GM19035 (cell line): ENCODE measurements around the gene LRIT1.

Experiments used
- ATAC-seq: cut with Tn5 transposase; IDR thresholded peaks from one replicate; pipeline ENCODE4 v1.9.1; 2021; ENCODE audit not compliant: unreplicated experiment

Gene LRIT1

DNA sequence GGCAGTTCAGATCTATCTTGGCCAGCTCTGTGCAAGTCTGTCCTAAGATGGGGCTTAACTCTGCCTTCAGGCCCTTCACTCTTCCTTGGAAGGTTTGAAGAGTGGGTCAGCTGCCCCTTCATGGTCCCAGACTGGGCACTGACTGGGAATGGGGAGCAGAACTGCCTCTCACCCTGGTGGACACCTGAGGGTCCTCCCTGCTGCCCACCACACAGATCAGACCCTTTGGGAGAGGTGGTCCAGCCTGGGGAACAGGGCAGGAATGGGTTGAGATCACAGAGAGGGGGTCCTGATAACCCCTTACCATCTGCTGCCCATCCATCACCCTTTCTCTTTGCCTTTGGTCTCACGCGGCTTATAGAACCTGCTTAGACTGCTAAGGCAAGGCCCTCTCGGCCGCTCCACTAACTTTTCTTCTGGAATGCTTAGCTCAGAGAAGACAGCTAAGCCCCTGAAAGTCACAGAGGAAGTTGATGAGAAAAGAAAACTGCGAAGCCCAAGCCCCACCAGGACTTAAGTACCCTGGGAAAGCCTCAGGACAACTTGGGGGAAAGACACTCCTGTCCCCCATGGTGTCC lies 47.4 kb downstream of the LRIT1 start:
- no peak for ATAC-seq

DNA sequence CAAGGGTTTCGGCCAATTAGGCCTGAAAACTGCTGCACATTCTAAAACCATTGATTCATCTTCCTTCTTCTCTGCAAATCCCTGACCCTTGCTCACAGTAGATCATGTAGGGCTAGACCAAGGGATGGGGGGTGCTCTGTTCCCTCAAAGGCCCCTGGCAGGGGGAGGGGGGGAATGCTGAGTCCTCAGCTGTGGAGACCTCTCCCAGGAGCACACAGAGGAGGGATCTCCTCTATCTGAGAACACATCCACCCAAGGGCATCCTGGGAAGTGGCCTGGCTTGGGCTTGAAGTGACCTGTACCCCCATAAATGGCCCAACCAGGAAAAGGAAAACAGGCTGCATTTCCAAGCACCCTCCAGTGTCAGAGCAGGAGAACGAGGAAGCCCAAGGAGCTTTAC lies 48.0 kb downstream of the LRIT1 start:
- no peak for ATAC-seq

DNA sequence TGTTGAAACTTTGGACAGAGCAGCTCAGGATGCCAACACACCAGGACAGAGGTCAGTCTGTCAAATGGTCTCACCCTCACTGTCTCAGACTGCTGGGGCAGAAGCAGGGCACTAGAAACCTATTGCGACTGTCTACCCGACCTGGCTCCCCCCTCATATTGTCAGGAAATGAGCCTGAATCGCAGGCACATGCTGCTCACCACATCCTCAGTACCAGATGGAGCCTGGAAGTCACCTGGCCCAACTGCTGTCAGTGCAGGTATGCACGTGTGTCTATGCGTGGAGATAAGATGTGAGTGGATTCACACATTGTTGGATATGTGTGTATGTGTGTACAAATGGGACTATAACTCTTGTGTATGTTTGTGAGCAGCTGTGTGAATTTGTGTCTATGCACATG lies 50.2 kb downstream of the LRIT1 start:
- ATAC-seq = no peak

DNA sequence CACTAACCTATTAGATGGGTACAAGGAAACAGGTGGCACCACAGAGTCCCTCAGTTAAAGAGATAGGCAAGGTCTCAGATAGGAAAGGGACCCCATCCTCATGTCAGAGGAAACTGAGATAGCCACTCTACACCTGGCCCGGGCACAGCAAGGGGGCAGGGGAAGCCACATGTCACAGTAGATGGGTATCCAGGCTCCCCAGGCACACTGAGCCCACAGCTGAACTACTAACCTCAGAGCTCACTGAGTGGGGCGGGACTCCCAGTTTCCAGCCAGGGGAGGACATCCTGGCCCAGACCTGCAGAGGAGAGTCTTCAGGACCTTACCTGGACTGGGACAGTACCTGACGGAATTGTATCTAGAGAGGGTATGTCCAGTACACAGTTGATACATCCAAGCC lies 50.7 kb downstream of the LRIT1 start:
- no peak for ATAC-seq

DNA sequence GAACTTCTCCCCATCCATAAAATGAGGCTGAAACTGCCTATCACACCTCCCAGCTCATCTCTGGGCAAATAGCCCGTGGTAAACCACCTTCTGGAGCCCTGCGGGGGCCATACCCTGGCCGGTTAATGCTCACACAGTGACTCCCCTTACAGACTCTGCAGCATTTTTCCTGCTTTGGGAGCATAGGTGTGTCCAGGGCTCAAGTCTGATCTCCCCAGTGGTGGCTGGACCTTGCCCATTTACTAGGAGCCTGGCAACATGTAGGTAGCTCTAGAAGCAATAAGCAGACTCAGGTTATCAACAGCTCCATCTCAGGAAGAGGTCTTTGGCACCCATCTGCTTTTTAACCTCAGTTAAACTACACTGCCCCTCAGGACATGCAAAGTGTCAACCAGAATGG lies 52.5 kb downstream of the LRIT1 start:
- no peak for ATAC-seq

DNA sequence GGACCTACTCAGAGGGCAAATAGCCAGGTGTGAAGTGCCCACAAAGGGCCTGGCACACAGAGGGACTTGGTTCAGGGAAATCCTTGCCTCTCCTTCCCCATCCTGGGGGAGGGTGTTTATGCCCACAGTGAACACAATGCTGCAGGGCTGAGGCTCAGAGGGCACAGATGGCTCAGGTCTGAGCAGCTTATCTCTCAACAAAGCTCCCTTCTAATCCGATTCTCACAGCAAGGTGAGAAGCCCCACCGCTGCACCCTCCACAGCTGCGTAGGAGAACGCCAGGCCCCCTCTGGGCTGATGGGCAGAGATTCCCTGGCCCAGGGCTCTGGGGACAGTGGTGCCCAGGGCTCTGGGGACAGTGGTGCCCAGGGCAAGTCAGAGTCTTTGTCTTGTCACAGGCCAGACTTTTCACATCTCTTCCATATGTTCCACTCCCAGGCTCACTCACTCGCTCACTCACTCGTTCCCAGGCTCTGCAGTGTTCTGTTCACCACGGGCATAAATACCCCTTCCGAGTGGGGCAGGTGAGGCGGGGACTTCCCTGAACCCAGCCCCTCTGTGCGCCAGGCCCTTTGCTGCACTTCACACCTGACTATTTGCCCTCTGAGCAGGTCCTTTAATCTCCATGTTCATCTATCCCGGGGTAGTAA lies 55.7 kb downstream of the LRIT1 start:
- no peak for ATAC-seq

DNA sequence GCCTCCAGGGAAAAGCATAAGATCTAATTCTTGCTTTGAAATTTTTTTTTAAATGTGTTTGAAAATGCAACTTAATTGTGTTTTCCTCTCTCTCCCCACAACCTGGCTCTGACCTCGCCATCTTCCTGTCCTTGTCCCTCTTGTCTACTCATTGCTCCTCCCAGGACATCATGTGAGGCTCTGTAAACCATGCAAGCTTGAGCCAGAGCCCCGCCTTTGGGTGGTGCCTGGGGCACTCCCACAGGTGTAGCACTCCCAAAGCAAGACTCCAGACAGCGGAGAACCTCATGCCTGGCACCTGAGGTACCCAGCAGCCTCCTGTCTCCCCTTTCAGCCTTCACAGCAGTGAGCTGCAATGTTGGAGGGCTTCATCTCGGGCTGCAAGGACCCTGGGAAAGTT lies 56.8 kb downstream of the LRIT1 start:
- no peak for ATAC-seq

DNA sequence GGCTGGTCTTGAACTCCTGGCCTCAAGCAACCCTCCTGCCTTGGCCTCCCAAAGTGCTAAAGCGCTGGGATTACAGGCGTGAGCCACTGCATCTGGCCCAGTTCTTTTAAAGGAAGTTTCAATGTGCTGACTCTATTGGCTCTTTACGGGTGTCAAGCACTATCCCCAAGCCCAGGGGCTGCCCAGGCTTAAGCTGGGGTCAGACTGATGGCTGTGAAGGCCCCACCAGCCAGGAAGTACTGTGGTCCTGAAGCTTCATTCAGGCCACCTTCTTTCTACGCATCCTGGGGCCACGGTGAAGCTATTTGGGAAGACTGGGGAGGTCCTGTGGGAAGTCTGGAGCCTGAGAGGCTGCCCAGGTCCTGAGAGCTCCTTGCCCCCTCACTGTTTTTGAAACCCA lies 59.7 kb downstream of the LRIT1 start:
- ATAC-seq = no peak
